Stimulated activated memory B cell treated with anti-CD40 and anti-IgM and Interleukin-4, amounts not matched to agents 10 μg/mL and 1 μg/mL and 100 μg/mL, for 72 hours (primary cell): ENCODE data around the gene CHRM5.
"Not testable (repeated sequence)": the region's sequence is repeated elsewhere in the genome, so short reads cannot be mapped to it uniquely, and the experiment has no call there.

Source experiments
- ATAC-seq: fragments of 150-1000 bp; cut with Tn5 transposase; 2 replicates; pipeline ENCODE4 v1.10.0; 2021
- H3K27ac Mint-ChIP-seq: one replicate; pipeline ENCODE4 v1.8.0; 2022; ENCODE audit warnings: mild to moderate bottlenecking, mixed read lengths
- H3K27me3 Mint-ChIP-seq: one replicate; pipeline ENCODE4 v1.8.0; 2022; ENCODE audit warnings: mixed read lengths
- H3K36me3 Mint-ChIP-seq: one replicate; pipeline ENCODE4 v1.8.0; 2022; ENCODE audit warnings: mixed read lengths
- H3K4me1 Mint-ChIP-seq: one replicate; pipeline ENCODE4 v1.8.0; 2022; ENCODE audit warnings: mixed read lengths
- H3K4me3 Mint-ChIP-seq: one replicate; pipeline ENCODE4 v1.8.0; 2022; ENCODE audit warnings: mild to moderate bottlenecking, moderate library complexity, mixed read lengths
- H3K9me3 Mint-ChIP-seq: one replicate; pipeline ENCODE4 v1.8.0; 2022; ENCODE audit warnings: mixed read lengths

The CHRM5 gene

GRCh38 chr15:34046471-34047145 is 78.3 kb downstream of the CHRM5 start:
- Mint-ChIP-seq H3K4me1 (peaks cover 11% of the 10 kb centered on the region), H3K4me3 (no peak overlapping the region), H3K27me3 (no peaks in the 10 kb centered on the region), H3K36me3 (peaks cover 22% of the 10 kb centered on the region), H3K27ac (no peak overlapping the region), H3K9me3 (peaks cover 16% of the 10 kb centered on the region)
- no peak for ATAC-seq

GRCh38 chr15:34047893-34048775 is 79.8 kb downstream of the CHRM5 start:
- no peak overlapping the region for H3K27ac Mint-ChIP-seq
- peaks cover 11% of the 10 kb centered on the region for H3K4me1 Mint-ChIP-seq
- H3K36me3 Mint-ChIP-seq: peaks cover 26% of the 10 kb centered on the region
- no peak for ATAC-seq
- H3K4me3 Mint-ChIP-seq: no peak overlapping the region
- peaks cover 19% of the 10 kb centered on the region for H3K9me3 Mint-ChIP-seq
- H3K27me3 Mint-ChIP-seq: no peaks in the 10 kb centered on the region

GRCh38 chr15:34049112-34049511 is 80.8 kb downstream of the CHRM5 start:
- no peak for ATAC-seq
- no peaks in the 10 kb centered on the region for H3K27me3 Mint-ChIP-seq
- peaks cover 19% of the 10 kb centered on the region for H3K9me3 Mint-ChIP-seq
- peaks cover 26% of the 10 kb centered on the region for H3K36me3 Mint-ChIP-seq
- H3K4me3 Mint-ChIP-seq: no peak overlapping the region
- peaks cover 3% of the 10 kb centered on the region for H3K4me1 Mint-ChIP-seq
- H3K27ac Mint-ChIP-seq: no peak overlapping the region

- H3K27me3 Mint-ChIP-seq: not testable (repeated sequence)
- peaks cover 19% of the 10 kb centered on the region for H3K9me3 Mint-ChIP-seq
Measured at GRCh38 chr15:34050385-34050784, 82.1 kb downstream of the CHRM5 start.

GRCh38 chr15:34054081-34054707 is 85.9 kb downstream of the CHRM5 start:
- Mint-ChIP-seq H3K4me3 (no peak overlapping the region), H3K27ac (no peak overlapping the region), H3K4me1 (no peaks in the 10 kb centered on the region), H3K36me3 (peaks cover 23% of the 10 kb centered on the region), H3K9me3 (peaks cover 17% of the 10 kb centered on the region), H3K27me3 (no peaks in the 10 kb centered on the region)
- no peak for ATAC-seq

More at GRCh38 chr15:34050385-34050784, 82.1 kb downstream of the CHRM5 start:
- not testable (repeated sequence) for H3K27ac Mint-ChIP-seq, H3K4me1 Mint-ChIP-seq, H3K4me3 Mint-ChIP-seq, ATAC-seq
- H3K36me3 Mint-ChIP-seq: peaks cover 26% of the 10 kb centered on the region

- Mint-ChIP-seq H3K27ac (no peak overlapping the region), H3K27me3 (no peaks in the 10 kb centered on the region), H3K9me3 (peaks cover 8% of the 10 kb centered on the region), H3K4me3 (no peak overlapping the region), H3K4me1 (no peaks in the 10 kb centered on the region), H3K36me3 (peaks cover 10% of the 10 kb centered on the region)
- no peak for ATAC-seq
Measured at GRCh38 chr15:34055868-34056595, 87.7 kb downstream of the CHRM5 start.

- H3K4me3 Mint-ChIP-seq: no peak overlapping the region
- no peaks in the 10 kb centered on the region for H3K9me3 Mint-ChIP-seq
- no peaks in the 10 kb centered on the region for H3K27me3 Mint-ChIP-seq
- peaks cover 1% of the 10 kb centered on the region for H3K36me3 Mint-ChIP-seq
- H3K27ac Mint-ChIP-seq: no peak overlapping the region
- peaks cover 3% of the 10 kb centered on the region for H3K4me1 Mint-ChIP-seq
- no peak for ATAC-seq
Measured at GRCh38 chr15:34056911-34057310, 88.6 kb downstream of the CHRM5 start.

GRCh38 chr15:34059476-34059875 is 91.2 kb downstream of the CHRM5 start:
- Mint-ChIP-seq H3K4me3 (no peak overlapping the region), H3K27me3 (no peaks in the 10 kb centered on the region), H3K27ac (no peak overlapping the region), H3K9me3 (no peaks in the 10 kb centered on the region), H3K36me3 (no peaks in the 10 kb centered on the region), H3K4me1 (peaks cover 6% of the 10 kb centered on the region)
- no peak for ATAC-seq

- Mint-ChIP-seq H3K4me3 (no peak overlapping the region), H3K4me1 (peaks cover 6% of the 10 kb centered on the region), H3K9me3 (no peaks in the 10 kb centered on the region), H3K27ac (no peak overlapping the region), H3K36me3 (no peaks in the 10 kb centered on the region), H3K27me3 (no peaks in the 10 kb centered on the region)
- no peak for ATAC-seq
Measured at GRCh38 chr15:34059946-34060345, 91.6 kb downstream of the CHRM5 start.

GRCh38 chr15:34064438-34064837 is 96.1 kb downstream of the CHRM5 start:
- H3K27ac Mint-ChIP-seq: no peak overlapping the region
- H3K27me3 Mint-ChIP-seq: no peaks in the 10 kb centered on the region
- peaks cover 6% of the 10 kb centered on the region for H3K4me1 Mint-ChIP-seq
- H3K4me3 Mint-ChIP-seq: no peak overlapping the region
- no peaks in the 10 kb centered on the region for H3K36me3 Mint-ChIP-seq
- no peaks in the 10 kb centered on the region for H3K9me3 Mint-ChIP-seq
- no peak for ATAC-seq

GRCh38 chr15:34065261-34065660 is 97.0 kb downstream of the CHRM5 start:
- H3K27me3 Mint-ChIP-seq: no peaks in the 10 kb centered on the region
- peaks cover 6% of the 10 kb centered on the region for H3K4me1 Mint-ChIP-seq
- H3K4me3 Mint-ChIP-seq: no peak overlapping the region
- no peak for ATAC-seq
- H3K36me3 Mint-ChIP-seq: no peaks in the 10 kb centered on the region
- H3K9me3 Mint-ChIP-seq: no peaks in the 10 kb centered on the region
- H3K27ac Mint-ChIP-seq: no peak overlapping the region

- ATAC-seq: no peak
- Mint-ChIP-seq H3K36me3 (no peaks in the 10 kb centered on the region), H3K9me3 (no peaks in the 10 kb centered on the region), H3K4me3 (no peak overlapping the region), H3K27ac (no peak overlapping the region), H3K4me1 (peaks cover 6% of the 10 kb centered on the region), H3K27me3 (no peaks in the 10 kb centered on the region)
Measured at GRCh38 chr15:34065941-34066340, 97.6 kb downstream of the CHRM5 start.

- no peak for ATAC-seq
- H3K4me1 Mint-ChIP-seq: no peaks in the 10 kb centered on the region
- H3K27ac Mint-ChIP-seq: no peak overlapping the region
- peaks cover 4% of the 10 kb centered on the region for H3K9me3 Mint-ChIP-seq
- H3K36me3 Mint-ChIP-seq: peaks cover 6% of the 10 kb centered on the region
- H3K4me3 Mint-ChIP-seq: no peak overlapping the region
- no peaks in the 10 kb centered on the region for H3K27me3 Mint-ChIP-seq
Measured at GRCh38 chr15:34070003-34070402, 101.7 kb downstream of the CHRM5 start.

GRCh38 chr15:34076785-34077184 is 108.5 kb downstream of the CHRM5 start:
- Mint-ChIP-seq H3K9me3 (peaks cover 4% of the 10 kb centered on the region), H3K36me3 (peaks cover 13% of the 10 kb centered on the region), H3K27me3 (no peaks in the 10 kb centered on the region), H3K4me1 (no peaks in the 10 kb centered on the region), H3K4me3 (no peak overlapping the region), H3K27ac (no peak overlapping the region)
- ATAC-seq: no peak

GRCh38 chr15:34078900-34079299 is 110.6 kb downstream of the CHRM5 start:
- H3K4me3 Mint-ChIP-seq: no peak overlapping the region
- no peaks in the 10 kb centered on the region for H3K4me1 Mint-ChIP-seq
- no peak for ATAC-seq
- no peaks in the 10 kb centered on the region for H3K27me3 Mint-ChIP-seq
- H3K27ac Mint-ChIP-seq: no peak overlapping the region
- H3K9me3 Mint-ChIP-seq: peaks cover 4% of the 10 kb centered on the region
- H3K36me3 Mint-ChIP-seq: peaks cover 21% of the 10 kb centered on the region
